KMS-11 (cell line): ENCODE measurements around the gene JPH3.

Experiments
- H2AFZ ChIP-seq: fragments of 200-600 bp; sonication (generic); 2 replicates; pipeline ENCODE4 v1.6.1; 2016; ENCODE audit warnings: antibody characterized with exemption, mixed run types, low read depth
- H3K27ac ChIP-seq: fragments of 200-600 bp; sonication (generic); 2 replicates; pipeline ENCODE4 v1.6.1; 2016; ENCODE audit warnings: mild to moderate bottlenecking, mixed run types
- H3K27me3 ChIP-seq: fragments of 200-600 bp; sonication (generic); 2 replicates; pipeline ENCODE4 v1.6.1; 2017; ENCODE audit warnings: mild to moderate bottlenecking, low read depth, mixed run types, moderate library complexity; ENCODE audit not compliant: insufficient read depth
- H3K36me3 ChIP-seq: fragments of 200-600 bp; sonication (generic); 2 replicates; pipeline ENCODE4 v1.6.1; 2017; ENCODE audit warnings: mild to moderate bottlenecking, mixed run types; ENCODE audit not compliant: insufficient read depth
- H3K4me1 ChIP-seq: fragments of 200-600 bp; sonication (generic); 2 replicates; pipeline ENCODE4 v1.6.1; 2016; ENCODE audit warnings: mild to moderate bottlenecking, low read depth, mixed run types; ENCODE audit not compliant: poor library complexity, severe bottlenecking
- H3K4me2 ChIP-seq: fragments of 200-600 bp; sonication (generic); 2 replicates; pipeline ENCODE4 v1.7.0; 2016; ENCODE audit warnings: mild to moderate bottlenecking, mixed run types
- H3K4me3 ChIP-seq: fragments of 200-600 bp; sonication (generic); IDR thresholded peaks from 2 replicates; pipeline ENCODE4 v1.6.1; 2017; ENCODE audit warnings: low read depth, low read length, mixed read lengths; ENCODE audit not compliant: insufficient read depth
- H3K79me2 ChIP-seq: fragments of 200-600 bp; sonication (generic); 2 replicates; pipeline ENCODE4 v1.6.1; 2016; ENCODE audit warnings: low read depth, mixed run types; ENCODE audit not compliant: insufficient read depth
- H3K9ac ChIP-seq: fragments of 200-600 bp; sonication (generic); 2 replicates; pipeline ENCODE4 v1.6.1; 2016; ENCODE audit warnings: mild to moderate bottlenecking, mixed run types
- H4K20me1 ChIP-seq: fragments of 200-600 bp; sonication (generic); 2 replicates; pipeline ENCODE4 v1.6.1; 2016; ENCODE audit warnings: mild to moderate bottlenecking, mixed run types; ENCODE audit not compliant: insufficient read depth
- TF ChIP-seq, protein P1 (sequence below): fragments of 200-600 bp; sonication (generic); conservative IDR thresholded peaks from 2 replicates; pipeline ENCODE4 v1.6.1; 2017; ENCODE audit warnings: low read depth, mild to moderate bottlenecking, antibody characterized with exemption, low read length, moderate library complexity, mixed read lengths

The JPH3 gene

DNA sequence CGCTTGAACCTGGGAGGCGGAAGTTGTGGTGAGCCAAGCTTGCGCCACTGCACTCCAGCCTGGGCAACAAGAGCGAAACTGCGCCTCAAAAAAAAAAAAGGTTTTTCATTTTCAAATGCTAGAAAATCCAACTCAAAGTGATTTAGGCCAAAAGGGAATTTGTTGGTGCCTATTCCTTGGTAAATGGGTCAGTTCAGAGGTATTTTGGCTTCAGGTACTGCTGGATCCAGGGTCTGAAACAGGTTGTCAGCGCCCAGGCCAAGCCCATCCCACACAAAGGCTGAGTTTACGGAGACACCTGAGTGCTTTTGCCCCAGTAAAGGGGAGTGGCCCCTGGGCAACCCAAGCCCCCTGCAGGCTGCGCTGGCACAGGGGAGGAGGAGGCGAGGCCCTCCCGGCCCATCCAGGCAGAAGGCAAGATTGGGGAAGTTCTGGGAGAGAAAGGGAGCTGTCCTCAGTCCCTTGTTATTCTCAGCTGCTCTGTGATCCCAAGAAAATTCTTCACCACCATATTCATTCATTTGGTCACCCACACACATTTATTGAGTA is 8.5 kb upstream of the JPH3 start:
- Histone ChIP-seq H3K4me2 (no peak overlapping the region), H3K4me3 (no peak overlapping the region), H3K79me2 (no peaks in the 10 kb centered on the region), H3K9ac (no peak overlapping the region), H3K27me3 (peaks cover 77% of the 10 kb centered on the region), H3K4me1 (no peaks in the 10 kb centered on the region), H3K27ac (no peak overlapping the region), H3K36me3 (no peaks in the 10 kb centered on the region), H4K20me1 (no peaks in the 10 kb centered on the region), H2AFZ (no peak overlapping the region)
- TF ChIP-seq, protein P1, sequence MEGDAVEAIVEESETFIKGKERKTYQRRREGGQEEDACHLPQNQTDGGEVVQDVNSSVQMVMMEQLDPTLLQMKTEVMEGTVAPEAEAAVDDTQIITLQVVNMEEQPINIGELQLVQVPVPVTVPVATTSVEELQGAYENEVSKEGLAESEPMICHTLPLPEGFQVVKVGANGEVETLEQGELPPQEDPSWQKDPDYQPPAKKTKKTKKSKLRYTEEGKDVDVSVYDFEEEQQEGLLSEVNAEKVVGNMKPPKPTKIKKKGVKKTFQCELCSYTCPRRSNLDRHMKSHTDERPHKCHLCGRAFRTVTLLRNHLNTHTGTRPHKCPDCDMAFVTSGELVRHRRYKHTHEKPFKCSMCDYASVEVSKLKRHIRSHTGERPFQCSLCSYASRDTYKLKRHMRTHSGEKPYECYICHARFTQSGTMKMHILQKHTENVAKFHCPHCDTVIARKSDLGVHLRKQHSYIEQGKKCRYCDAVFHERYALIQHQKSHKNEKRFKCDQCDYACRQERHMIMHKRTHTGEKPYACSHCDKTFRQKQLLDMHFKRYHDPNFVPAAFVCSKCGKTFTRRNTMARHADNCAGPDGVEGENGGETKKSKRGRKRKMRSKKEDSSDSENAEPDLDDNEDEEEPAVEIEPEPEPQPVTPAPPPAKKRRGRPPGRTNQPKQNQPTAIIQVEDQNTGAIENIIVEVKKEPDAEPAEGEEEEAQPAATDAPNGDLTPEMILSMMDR = no peak

DNA sequence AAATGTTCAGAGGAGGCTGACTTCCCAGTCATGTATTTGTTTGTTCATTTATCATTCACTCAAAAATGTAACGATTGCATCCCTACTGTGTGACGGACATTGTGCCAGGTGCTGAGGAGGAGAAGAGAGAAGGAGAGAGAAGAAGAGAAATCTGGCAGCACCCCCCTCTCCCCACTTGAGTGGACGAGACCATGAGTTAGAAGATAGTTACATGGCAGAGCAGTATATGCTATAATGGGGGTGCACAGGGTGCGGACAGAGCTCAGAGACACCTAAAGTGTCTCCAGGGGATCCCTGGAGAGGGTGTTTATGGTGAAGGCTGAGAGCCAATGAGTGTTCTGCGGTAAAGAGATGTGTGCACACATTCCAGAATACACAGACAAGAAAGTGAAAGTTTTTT is 6.6 kb upstream of the JPH3 start:
- Histone ChIP-seq H3K79me2 (no peaks in the 10 kb centered on the region), H2AFZ (no peak overlapping the region), H3K4me2 (no peak overlapping the region), H3K27me3 (peaks cover 74% of the 10 kb centered on the region), H3K9ac (no peak overlapping the region), H3K4me1 (no peaks in the 10 kb centered on the region), H3K27ac (no peak overlapping the region), H3K4me3 (no peak overlapping the region), H3K36me3 (no peaks in the 10 kb centered on the region), H4K20me1 (no peaks in the 10 kb centered on the region)
- TF ChIP-seq, protein P1 = no peak

DNA sequence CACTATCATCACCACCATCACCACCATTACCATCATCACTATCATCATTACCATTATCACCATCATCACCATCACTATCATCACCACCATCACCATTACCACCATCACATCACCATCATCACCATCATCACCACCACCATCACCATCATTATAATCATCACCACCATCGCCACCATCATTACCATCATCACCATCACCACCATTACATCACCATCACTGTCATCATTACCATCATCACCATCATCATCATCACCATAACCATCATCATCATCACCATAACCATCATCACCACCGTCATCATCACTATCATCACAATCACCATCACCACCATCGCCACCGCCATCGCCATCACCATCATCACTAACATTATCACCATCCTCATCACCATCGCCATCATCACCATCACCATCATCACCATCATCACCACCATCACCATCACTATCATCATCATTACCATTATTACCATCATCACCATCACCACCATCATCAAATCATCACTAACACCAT is 4.9 kb upstream of the JPH3 start:
- Histone ChIP-seq H3K4me2 (no peak overlapping the region), H3K4me3 (no peak overlapping the region), H2AFZ (no peak overlapping the region), H3K27me3 (peaks cover 63% of the 10 kb centered on the region), H3K4me1 (no peaks in the 10 kb centered on the region), H3K79me2 (no peaks in the 10 kb centered on the region), H3K27ac (no peak overlapping the region), H3K36me3 (no peaks in the 10 kb centered on the region), H3K9ac (no peak overlapping the region), H4K20me1 (no peaks in the 10 kb centered on the region)
- TF ChIP-seq, protein P1 = no peak

DNA sequence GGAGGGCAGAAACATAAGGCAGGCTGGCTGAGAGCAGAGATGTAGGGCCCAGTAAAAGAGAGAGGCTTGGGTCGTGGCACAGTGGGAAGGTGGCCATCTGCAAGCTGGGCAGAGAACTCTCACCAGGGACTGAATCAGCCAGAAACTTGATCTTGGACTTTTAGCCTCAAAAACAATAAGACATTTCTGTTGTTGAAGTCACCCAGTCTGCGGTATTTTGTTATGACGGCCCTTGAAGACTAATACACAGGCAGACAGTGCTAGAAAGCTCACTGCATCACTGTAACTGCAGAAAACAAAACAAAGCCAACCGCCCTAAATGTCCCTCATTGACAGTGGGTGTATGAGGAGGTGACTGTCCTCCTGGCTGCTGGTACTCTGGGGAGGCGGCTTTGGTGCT is 3.9 kb upstream of the JPH3 start:
- Histone ChIP-seq H3K4me2 (no peak overlapping the region), H3K27ac (no peak overlapping the region), H2AFZ (no peak overlapping the region), H3K27me3 (peaks cover 60% of the 10 kb centered on the region), H3K36me3 (no peaks in the 10 kb centered on the region), H3K79me2 (no peaks in the 10 kb centered on the region), H4K20me1 (no peaks in the 10 kb centered on the region), H3K4me1 (no peaks in the 10 kb centered on the region), H3K9ac (no peak overlapping the region), H3K4me3 (no peak overlapping the region)
- TF ChIP-seq, protein P1 = no peak
